CD14-positive monocyte (primary cell): ENCODE measurements around the gene MBTD1. TPM values are rescaled to one million over a fixed set of nuclear protein-coding genes. Genes with fewer than 3 reads are reported as not detected.

ENCODE experiments used
- DNase-seq, 3 donors: peaks; one replicate each; pipeline ENCODE4 v3.0.0-alpha.2; 2011 to 2022
- H2AFZ ChIP-seq: 2 replicates; pipeline ENCODE4 v1.6.0; 2012; ENCODE audit warnings: mild to moderate bottlenecking, low read depth, low read length, inconsistent platforms; ENCODE audit not compliant: insufficient read depth, poor library complexity, severe bottlenecking
- H3K27ac ChIP-seq, 2 donors: 1 replicate in 1 of 2; 2 replicates in 1 of 2; pipeline ENCODE4 v1.5.1; 2012 to 2013; ENCODE audit warnings: low read length in 2 of 2, control low read depth in 1 of 2, inconsistent platforms in 1 of 2, low read depth in 1 of 2, mild to moderate bottlenecking in 1 of 2
- H3K27me3 ChIP-seq, 2 donors: one replicate each; pipeline versions ENCODE4 v1.6.0 to v1.6.1; 2011 to 2013; ENCODE audit warnings: low read length in 2 of 2; ENCODE audit not compliant: control insufficient read depth in 2 of 2, insufficient read depth in 2 of 2
- H3K36me3 ChIP-seq, 2 donors: replicated peaks in 1 of 2; 1 replicate in 1 of 2; 2 replicates in 1 of 2; pipeline versions ENCODE4 v1.5.1 to v1.6.1; 2012 to 2013; ENCODE audit warnings: low read length in 2 of 2, control low read depth in 1 of 2, inconsistent platforms in 1 of 2, mild to moderate bottlenecking in 1 of 2; ENCODE audit not compliant: insufficient read depth in 2 of 2, control insufficient read depth in 1 of 2
- H3K4me1 ChIP-seq, 2 donors: 1 replicate in 1 of 2; 2 replicates in 1 of 2; pipeline versions ENCODE4 v1.5.1 to v1.6.1; 2012 to 2013; ENCODE audit warnings: low read length in 2 of 2, control low read depth in 1 of 2, inconsistent platforms in 1 of 2, mild to moderate bottlenecking in 1 of 2, moderate library complexity in 1 of 2; ENCODE audit not compliant: insufficient read depth in 2 of 2, control insufficient read depth in 1 of 2
- H3K4me2 ChIP-seq: replicated peaks from 2 replicates; pipeline ENCODE3; 2012; ENCODE audit warnings: low read length, moderate library complexity, mild to moderate bottlenecking; ENCODE audit not compliant: poor library complexity, severe bottlenecking; ENCODE audit errors: extremely low read depth
- H3K4me3 ChIP-seq, 3 experiments: fragments of 200-600 bp in 1 of 3; sonication (generic) in 1 of 3; replicated peaks in 1 of 3; 1 replicate in 2 of 3; 2 replicates in 1 of 3; pipeline ENCODE4 v1.5.1; 2011 to 2013; ENCODE audit warnings: low read length in 3 of 3, mild to moderate bottlenecking in 3 of 3, control low read depth in 2 of 3, low read depth in 2 of 3, inconsistent platforms in 1 of 3, moderate library complexity in 1 of 3
- H3K79me2 ChIP-seq: 2 replicates; pipeline ENCODE4 v1.6.0; 2012; ENCODE audit warnings: mild to moderate bottlenecking, control low read depth, inconsistent platforms, low read length, moderate library complexity; ENCODE audit not compliant: insufficient read depth
- H3K9ac ChIP-seq: 2 replicates; pipeline ENCODE4 v1.6.0; 2017; ENCODE audit warnings: low read length, mild to moderate bottlenecking; ENCODE audit not compliant: insufficient read depth, poor library complexity, severe bottlenecking
- H3K9me3 ChIP-seq, 2 donors: replicated peaks in 1 of 2; 1 replicate in 1 of 2; 2 replicates in 1 of 2; pipeline versions ENCODE4 v1.5.1 to v1.6.1; 2012 to 2013; ENCODE audit warnings: low read length in 2 of 2, control low read depth in 1 of 2; ENCODE audit not compliant: control insufficient read depth in 1 of 2, insufficient read depth in 1 of 2
- H4K20me1 ChIP-seq: 2 replicates; pipeline ENCODE4 v1.6.0; 2012; ENCODE audit warnings: mild to moderate bottlenecking, low read length, control low read depth, moderate library complexity; ENCODE audit not compliant: insufficient read depth
- H3K27ac Mint-ChIP-seq, 7 donors: one replicate each; pipeline ENCODE4 v1.8.0; 2020; ENCODE audit warnings: mild to moderate bottlenecking in 7 of 7, mixed read lengths in 7 of 7, moderate library complexity in 6 of 7, inconsistent platforms in 2 of 7
- H3K27me3 Mint-ChIP-seq, 3 donors: one replicate each; pipeline ENCODE4 v1.8.0; 2021 to 2022; ENCODE audit warnings: low read depth in 3 of 3, mild to moderate bottlenecking in 3 of 3, mixed read lengths in 3 of 3, moderate library complexity in 3 of 3, inconsistent platforms in 1 of 3
- H3K36me3 Mint-ChIP-seq, 2 donors: one replicate each; pipeline ENCODE4 v1.8.0; 2020; ENCODE audit warnings: mixed read lengths in 2 of 2, inconsistent platforms in 1 of 2, mild to moderate bottlenecking in 1 of 2
- H3K4me1 Mint-ChIP-seq: one replicate; pipeline ENCODE4 v1.8.0; 2020; ENCODE audit warnings: mild to moderate bottlenecking, mixed read lengths
- H3K4me3 Mint-ChIP-seq, 2 donors: one replicate each; pipeline ENCODE4 v1.8.0; 2020; ENCODE audit warnings: mild to moderate bottlenecking in 2 of 2, mixed read lengths in 2 of 2, moderate library complexity in 1 of 2
- H3K9me3 Mint-ChIP-seq, 7 donors: one replicate each; pipeline ENCODE4 v1.8.0; 2020 to 2022; ENCODE audit warnings: mixed read lengths in 7 of 7, mild to moderate bottlenecking in 6 of 7, moderate library complexity in 6 of 7, inconsistent platforms in 2 of 7
- WGBS: methylation state at CpG from one replicate; pipeline ENCODE4 v1.1.5; 2013; ENCODE audit warnings: missing lambda C conversion rate; ENCODE audit not compliant: insufficient coverage; 5-methylcytosine and 5-hydroxymethylcytosine counted together
- intact Hi-C, 2 donors: fragments of 100-400 bp; cut with micrococcal nuclease; formaldehyde crosslinking; loops; one replicate each; pipeline versions ENCODE4 v1.15.0 to v1.15.1; 2023
- polyA plus RNA-seq, 3 donors: library from polyadenylated mRNA; depleted of rRNA in 1 of 3; unstranded in 2 of 3; stranded (reverse) in 1 of 3; fragments of 300-500 nt in 2 of 3; fragments of >200 nt in 1 of 3; fragmentation: Illumina TruSeq in 2 of 3; gene quantifications; 1 replicate in 2 of 3; 2 replicates in 1 of 3; pipeline ENCODE4 v1.2.3, GENCODE V29; 2012 to 2021
- TF ChIP-seq, protein P1 (sequence below): fragments of 200-600 bp; IDR thresholded peaks from one replicate; pipeline ENCODE4 v1.8.0; 2022; ENCODE audit warnings: antibody characterized with exemption, mild to moderate bottlenecking

MBTD1 gene
- polyA plus RNA-seq, 3 donors = 5.9 to 11.3 (median 10.0) TPM

DNA sequence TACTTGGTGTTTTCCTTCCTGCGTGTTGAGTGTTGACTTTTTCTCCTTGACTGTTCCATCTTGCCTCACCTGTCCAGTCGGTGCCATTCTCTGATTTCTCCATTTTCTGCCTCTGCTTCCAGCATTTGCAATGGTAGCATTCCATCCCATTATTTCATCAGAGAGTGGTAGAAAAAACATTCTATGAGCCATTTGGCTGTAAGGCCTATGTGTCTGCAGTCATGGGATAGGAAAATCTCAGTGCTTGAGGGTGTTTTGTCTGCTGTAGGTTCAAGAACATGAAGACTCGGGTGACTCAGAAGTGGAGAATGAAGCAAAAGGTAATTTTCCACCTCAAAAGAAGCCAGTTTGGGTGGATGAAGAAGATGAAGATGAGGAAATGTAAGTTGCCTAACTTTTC lies 3.2 kb upstream of the MBTD1 start:
- Mint-ChIP-seq H3K9me3 (peaks cover 0 to 2% (median 0%) of the 10 kb centered on the region in 7 donors), H3K27me3 (peaks cover 0 to 2% (median 1%) of the 10 kb centered on the region in 3 donors), H3K36me3 (peaks cover 33 to 44% of the 10 kb centered on the region in 2 donors), H3K4me1 (peaks cover 40% of the 10 kb centered on the region), H3K4me3 (peak overlapping the region in 1 of 2 donors; percentile 28), H3K27ac (peak overlapping the region in 1 of 7 donors; percentile 35)
- TF ChIP-seq, protein P1, sequence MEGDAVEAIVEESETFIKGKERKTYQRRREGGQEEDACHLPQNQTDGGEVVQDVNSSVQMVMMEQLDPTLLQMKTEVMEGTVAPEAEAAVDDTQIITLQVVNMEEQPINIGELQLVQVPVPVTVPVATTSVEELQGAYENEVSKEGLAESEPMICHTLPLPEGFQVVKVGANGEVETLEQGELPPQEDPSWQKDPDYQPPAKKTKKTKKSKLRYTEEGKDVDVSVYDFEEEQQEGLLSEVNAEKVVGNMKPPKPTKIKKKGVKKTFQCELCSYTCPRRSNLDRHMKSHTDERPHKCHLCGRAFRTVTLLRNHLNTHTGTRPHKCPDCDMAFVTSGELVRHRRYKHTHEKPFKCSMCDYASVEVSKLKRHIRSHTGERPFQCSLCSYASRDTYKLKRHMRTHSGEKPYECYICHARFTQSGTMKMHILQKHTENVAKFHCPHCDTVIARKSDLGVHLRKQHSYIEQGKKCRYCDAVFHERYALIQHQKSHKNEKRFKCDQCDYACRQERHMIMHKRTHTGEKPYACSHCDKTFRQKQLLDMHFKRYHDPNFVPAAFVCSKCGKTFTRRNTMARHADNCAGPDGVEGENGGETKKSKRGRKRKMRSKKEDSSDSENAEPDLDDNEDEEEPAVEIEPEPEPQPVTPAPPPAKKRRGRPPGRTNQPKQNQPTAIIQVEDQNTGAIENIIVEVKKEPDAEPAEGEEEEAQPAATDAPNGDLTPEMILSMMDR = no peak
- no peaks in the 10 kb centered on the region for H3K27me3 ChIP-seq
- H3K4me2 ChIP-seq = no peak overlapping the region
- H4K20me1 ChIP-seq = peaks cover 39% of the 10 kb centered on the region
- H3K9me3 ChIP-seq = no peaks in the 10 kb centered on the region
- no peak overlapping the region for H3K9ac ChIP-seq
- no peak overlapping the region for H3K4me3 ChIP-seq
- peaks cover 79% of the 10 kb centered on the region for H3K79me2 ChIP-seq
- peaks cover 36 to 48% of the 10 kb centered on the region in 2 donors for H3K4me1 ChIP-seq
- WGBS = no CpG with 5 or more reads among the region's 3 CpGs
- DNase-seq = peak in 1 of 3 donors; percentile 8
- intact Hi-C loops = loop anchor here in 1 of 2 donors (5.0 kb wide), 2 partner anchors 141 to 546 kb away; partner anchors contain the start of genes LUC7L3 and SPAG9
- H2AFZ ChIP-seq = no peak overlapping the region
- peaks cover 28 to 35% of the 10 kb centered on the region in 2 donors for H3K36me3 ChIP-seq
- no peak overlapping the region for H3K27ac ChIP-seq

DNA sequence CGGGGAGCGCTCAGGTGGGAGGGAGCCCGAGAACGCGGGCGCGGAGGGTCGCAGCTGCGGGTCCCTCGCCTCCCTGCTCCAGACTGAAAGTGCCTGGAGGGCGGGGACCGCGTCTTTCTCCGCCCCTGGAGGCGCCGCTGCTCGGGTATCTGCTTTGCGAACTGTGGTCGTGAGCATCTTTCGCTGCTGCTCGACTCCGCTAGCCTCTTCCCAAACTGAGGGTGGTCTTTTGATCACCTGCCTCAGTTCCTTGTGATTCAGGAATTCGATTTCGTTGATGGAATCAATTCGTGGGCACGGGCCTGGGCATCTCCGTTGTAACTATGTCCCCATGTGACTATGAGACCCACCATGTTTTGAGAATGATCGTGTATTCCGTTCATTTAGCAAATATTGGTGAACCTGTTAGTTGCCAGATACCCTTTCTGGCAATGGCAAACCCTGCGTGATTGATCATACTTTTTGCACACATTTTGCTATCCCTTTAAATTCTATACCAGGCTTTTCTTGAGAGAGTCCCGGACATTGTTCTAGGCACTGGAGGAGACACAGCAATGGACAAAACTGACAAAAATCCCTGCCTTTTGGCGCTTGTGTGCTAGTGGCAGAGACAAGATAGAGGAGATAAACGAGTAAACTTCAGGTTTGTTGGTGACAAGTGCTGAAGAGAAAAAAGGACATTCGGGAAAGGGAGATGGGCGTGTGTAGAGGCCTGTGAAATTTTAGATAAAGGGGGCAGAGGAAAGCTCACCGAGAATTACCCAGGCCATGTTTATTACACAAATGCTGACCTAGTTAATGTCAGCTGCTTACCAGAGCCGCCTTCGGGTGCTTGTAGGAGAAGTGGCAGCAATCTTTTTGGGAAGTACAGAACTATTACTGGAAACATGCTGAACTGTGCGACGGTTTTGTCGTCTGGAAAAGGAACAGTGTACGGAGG lies 1.4 kb upstream of the MBTD1 start:
- H3K36me3 Mint-ChIP-seq = peaks cover 19 to 30% of the 10 kb centered on the region in 2 donors

More for the DNA sequence above, 1.4 kb upstream of the MBTD1 start:
- peak overlapping the region; percentile 96 for H3K4me2 ChIP-seq
- Mint-ChIP-seq H3K27me3 (peaks cover 0 to 2% (median 1%) of the 10 kb centered on the region in 3 donors), H3K4me3 (peak overlapping the region; percentile 87 to 93), H3K27ac (peak overlapping the region; percentile 91 to 99 (median 93)), H3K9me3 (peaks cover 0 to 2% (median 0%) of the 10 kb centered on the region in 7 donors), H3K4me1 (peaks cover 44% of the 10 kb centered on the region)
- intact Hi-C loops = loop anchor here in 1 of 2 donors (5.0 kb wide), 2 partner anchors 139 to 544 kb away; partner anchors contain the start of genes LUC7L3 and SPAG9
- H2AFZ ChIP-seq = peak overlapping the region; percentile 86
- WGBS = under 1% methylated on average over 37 of the region's 42 CpGs
- H3K27ac ChIP-seq = peak overlapping the region; percentile 97 to 99
- peaks cover 18 to 29% of the 10 kb centered on the region in 2 donors for H3K36me3 ChIP-seq
- no peaks in the 10 kb centered on the region for H3K9me3 ChIP-seq
- TF ChIP-seq, protein P1 = no peak
- H3K9ac ChIP-seq = peak overlapping the region; percentile 84
- peaks cover 55% of the 10 kb centered on the region for H4K20me1 ChIP-seq
- peaks cover 36 to 57% of the 10 kb centered on the region in 2 donors for H3K4me1 ChIP-seq
- H3K4me3 ChIP-seq = peak overlapping the region; percentile 84 to 93 (median 93)
- H3K79me2 ChIP-seq = peaks cover 86% of the 10 kb centered on the region
- H3K27me3 ChIP-seq = no peaks in the 10 kb centered on the region
- DNase-seq = peak; percentile 15 to 57 (median 52)
